AG10803 (cell line): ENCODE results near the gene MGAT4D.
"Not testable (repeated sequence)": the region's sequence is repeated elsewhere in the genome, so short reads cannot be mapped to it uniquely, and the experiment has no call there.

Source experiments
- DNase-seq: peaks from one replicate; pipeline ENCODE4 v3.0.0; 2010; ENCODE audit warnings: low read depth
- H3K4me3 ChIP-seq: 2 replicates; pipeline ENCODE4 v1.5.1; 2011; ENCODE audit warnings: mild to moderate bottlenecking, low read length, control low read depth
- TF ChIP-seq, protein P1 (sequence below): conservative IDR thresholded peaks from 2 replicates; pipeline ENCODE4 v1.5.1; 2011; ENCODE audit warnings: mild to moderate bottlenecking, low read length, control low read depth, inconsistent platforms

Gene MGAT4D

GRCh38 chr4:140466146-140466545, 31.9 kb downstream of the MGAT4D start:
- no peak overlapping the region for H3K4me3 ChIP-seq
- DNase-seq = no peak
- TF ChIP-seq, protein P1, sequence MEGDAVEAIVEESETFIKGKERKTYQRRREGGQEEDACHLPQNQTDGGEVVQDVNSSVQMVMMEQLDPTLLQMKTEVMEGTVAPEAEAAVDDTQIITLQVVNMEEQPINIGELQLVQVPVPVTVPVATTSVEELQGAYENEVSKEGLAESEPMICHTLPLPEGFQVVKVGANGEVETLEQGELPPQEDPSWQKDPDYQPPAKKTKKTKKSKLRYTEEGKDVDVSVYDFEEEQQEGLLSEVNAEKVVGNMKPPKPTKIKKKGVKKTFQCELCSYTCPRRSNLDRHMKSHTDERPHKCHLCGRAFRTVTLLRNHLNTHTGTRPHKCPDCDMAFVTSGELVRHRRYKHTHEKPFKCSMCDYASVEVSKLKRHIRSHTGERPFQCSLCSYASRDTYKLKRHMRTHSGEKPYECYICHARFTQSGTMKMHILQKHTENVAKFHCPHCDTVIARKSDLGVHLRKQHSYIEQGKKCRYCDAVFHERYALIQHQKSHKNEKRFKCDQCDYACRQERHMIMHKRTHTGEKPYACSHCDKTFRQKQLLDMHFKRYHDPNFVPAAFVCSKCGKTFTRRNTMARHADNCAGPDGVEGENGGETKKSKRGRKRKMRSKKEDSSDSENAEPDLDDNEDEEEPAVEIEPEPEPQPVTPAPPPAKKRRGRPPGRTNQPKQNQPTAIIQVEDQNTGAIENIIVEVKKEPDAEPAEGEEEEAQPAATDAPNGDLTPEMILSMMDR = no peak

DNA sequence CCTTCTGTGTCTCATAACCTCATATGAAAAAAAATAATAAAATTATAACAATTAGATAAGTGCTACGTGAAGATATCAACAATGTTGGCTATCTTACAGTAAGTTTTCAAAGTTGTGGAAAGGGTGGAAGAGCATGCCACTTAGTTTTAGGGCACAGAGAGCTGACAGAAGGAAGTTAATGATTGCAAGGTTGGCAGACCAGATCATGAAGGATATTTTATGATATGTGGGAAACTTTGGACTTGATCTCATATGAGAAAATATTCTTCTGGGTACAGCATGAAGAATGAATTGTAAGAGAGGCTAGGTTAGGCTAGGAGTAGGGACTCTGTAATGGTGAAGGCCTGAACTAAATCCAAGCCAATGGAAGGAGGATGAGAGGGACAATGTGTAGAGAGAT, 34.5 kb downstream of the MGAT4D start:
- TF ChIP-seq, protein P1 = no peak
- no peak for DNase-seq
- H3K4me3 ChIP-seq = no peak overlapping the region

- TF ChIP-seq, protein P1 = no peak
Measured at GRCh38 chr4:140463182-140463581, 34.9 kb downstream of the MGAT4D start.

GRCh38 chr4:140450352-140450751, 47.7 kb downstream of the MGAT4D start:
- DNase-seq = no peak
- no peak overlapping the region for H3K4me3 ChIP-seq

More at GRCh38 chr4:140463182-140463581, 34.9 kb downstream of the MGAT4D start:
- no peak for DNase-seq
- H3K4me3 ChIP-seq = no peak overlapping the region

GRCh38 chr4:140448830-140449229, 49.3 kb downstream of the MGAT4D start:
- TF ChIP-seq, protein P1 = no peak
- DNase-seq = no peak
- H3K4me3 ChIP-seq = no peak overlapping the region

More at GRCh38 chr4:140450352-140450751, 47.7 kb downstream of the MGAT4D start:
- TF ChIP-seq, protein P1 = no peak

GRCh38 chr4:140448162-140448561, 49.9 kb downstream of the MGAT4D start:
- DNase-seq = no peak
- H3K4me3 ChIP-seq = no peak overlapping the region
- TF ChIP-seq, protein P1 = no peak

DNA sequence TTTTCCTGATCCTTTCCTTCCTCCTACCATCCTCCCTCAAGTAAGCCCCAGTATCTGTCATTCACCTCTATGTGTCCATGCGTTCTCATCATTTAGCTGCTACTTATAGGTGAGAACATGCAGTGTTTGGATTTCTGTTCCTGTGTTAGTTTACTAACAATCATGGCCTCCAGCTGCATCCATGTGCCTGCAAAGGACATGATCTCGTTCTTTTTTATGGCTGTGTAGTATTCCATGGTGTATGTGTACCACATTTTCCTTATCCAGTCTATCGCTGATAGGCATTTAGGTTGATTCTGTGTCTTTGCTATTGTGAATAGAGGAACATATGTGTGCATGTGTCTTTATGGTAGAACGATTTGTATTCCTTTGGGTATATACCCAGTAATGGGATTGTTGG, 53.7 kb downstream of the MGAT4D start:
- DNase-seq, H3K4me3 ChIP-seq: not testable (repeated sequence)

DNA sequence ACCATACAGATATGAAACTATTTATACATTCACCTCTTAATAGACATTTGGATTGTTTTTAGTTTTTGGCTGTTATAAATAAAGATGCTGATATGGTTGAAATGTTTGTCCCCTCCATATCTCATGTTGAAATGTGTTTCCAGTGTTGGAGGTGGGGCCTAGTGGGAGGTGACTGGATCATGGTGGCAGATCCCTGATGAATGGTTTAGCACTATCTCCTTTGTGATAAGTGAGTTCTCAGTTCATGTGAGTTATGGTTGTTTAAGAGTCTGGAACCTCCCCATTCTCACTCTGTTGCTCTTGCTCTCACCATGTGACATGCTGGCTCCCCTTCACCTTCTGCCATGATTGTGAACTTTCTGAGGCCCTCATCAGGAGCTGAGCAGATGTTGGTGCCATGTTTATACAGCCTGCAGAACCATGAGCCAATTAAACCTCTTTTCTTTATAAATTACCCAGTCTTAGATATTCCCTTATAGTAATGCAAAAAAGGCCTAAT, 58.4 kb downstream of the MGAT4D start:
- TF ChIP-seq, protein P1 = no peak
- DNase-seq = no peak
- H3K4me3 ChIP-seq = no peak overlapping the region
